Measurements from ENCODE around the gene APBB1IP. TPM values are rescaled to one million over a fixed set of nuclear protein-coding genes. Genes with fewer than 3 reads are reported as not detected.
"Not testable (repeated sequence)": the region's sequence is repeated elsewhere in the genome, so short reads cannot be mapped to it uniquely, and the experiment has no call there.

The APBB1IP gene
- total and polyA plus RNA-seq, 8 donors: 1.8 to 50.0 (median 2.4) TPM

DNA sequence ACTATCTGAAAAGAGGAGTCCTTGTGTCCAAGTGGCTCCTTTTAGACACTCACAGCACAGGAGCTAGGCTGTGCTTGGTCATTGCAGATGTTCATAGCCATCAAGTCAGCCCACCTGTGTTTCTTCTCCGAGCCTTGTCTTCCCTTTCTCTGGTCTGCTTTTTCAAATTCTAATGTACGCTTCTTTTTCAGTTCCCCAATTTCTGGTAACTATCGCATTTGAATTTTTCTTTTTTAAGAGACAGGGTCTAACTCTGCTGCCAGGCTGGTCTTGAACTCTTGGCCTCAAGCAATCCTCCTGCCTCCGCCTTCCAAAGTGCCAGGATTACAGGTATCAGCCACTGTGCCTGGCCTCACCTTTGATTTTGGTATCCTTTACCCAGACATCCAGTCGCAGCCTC is 18.9 kb downstream of the APBB1IP start:
- no peaks in the 10 kb centered on the region for H3K27me3 ChIP-seq
- peaks cover 0 to 35% of the 10 kb centered on the region in 2 donors for H3K4me1 ChIP-seq
- intact Hi-C loops (cut with DNase I): no loop called here
- ATAC-seq: no peak
- no peaks in the 10 kb centered on the region for H3K9me3 ChIP-seq
- TF ChIP-seq, protein P1, sequence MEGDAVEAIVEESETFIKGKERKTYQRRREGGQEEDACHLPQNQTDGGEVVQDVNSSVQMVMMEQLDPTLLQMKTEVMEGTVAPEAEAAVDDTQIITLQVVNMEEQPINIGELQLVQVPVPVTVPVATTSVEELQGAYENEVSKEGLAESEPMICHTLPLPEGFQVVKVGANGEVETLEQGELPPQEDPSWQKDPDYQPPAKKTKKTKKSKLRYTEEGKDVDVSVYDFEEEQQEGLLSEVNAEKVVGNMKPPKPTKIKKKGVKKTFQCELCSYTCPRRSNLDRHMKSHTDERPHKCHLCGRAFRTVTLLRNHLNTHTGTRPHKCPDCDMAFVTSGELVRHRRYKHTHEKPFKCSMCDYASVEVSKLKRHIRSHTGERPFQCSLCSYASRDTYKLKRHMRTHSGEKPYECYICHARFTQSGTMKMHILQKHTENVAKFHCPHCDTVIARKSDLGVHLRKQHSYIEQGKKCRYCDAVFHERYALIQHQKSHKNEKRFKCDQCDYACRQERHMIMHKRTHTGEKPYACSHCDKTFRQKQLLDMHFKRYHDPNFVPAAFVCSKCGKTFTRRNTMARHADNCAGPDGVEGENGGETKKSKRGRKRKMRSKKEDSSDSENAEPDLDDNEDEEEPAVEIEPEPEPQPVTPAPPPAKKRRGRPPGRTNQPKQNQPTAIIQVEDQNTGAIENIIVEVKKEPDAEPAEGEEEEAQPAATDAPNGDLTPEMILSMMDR (IDR thresholded peaks at IDR 0.05): no peak
- H3K36me3 ChIP-seq: no peaks in the 10 kb centered on the region
- H3K4me3 ChIP-seq: no peak overlapping the region
- H3K27ac ChIP-seq: no peak overlapping the region
- DNase-seq: no peak

DNA sequence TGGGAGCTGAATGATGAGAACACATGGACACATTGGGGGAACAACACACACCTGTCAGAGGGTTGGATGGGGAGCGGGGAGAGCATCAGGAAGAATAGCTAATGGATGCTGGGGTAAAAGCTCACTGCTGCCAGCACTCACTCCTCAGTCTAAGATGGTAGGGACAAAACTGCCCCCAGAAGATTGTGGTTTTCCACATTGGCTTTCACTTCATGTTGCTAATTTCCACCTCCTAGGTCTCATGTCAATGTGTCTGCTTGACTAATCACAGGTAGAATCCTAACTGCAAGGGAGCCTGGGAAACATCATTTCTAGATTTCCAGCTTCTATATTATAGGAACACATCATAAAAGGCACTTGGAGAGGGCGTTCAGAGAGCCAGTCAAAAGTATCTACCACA is 22.6 kb downstream of the APBB1IP start:
- no peaks in the 10 kb centered on the region for H3K36me3 ChIP-seq
- H3K27me3 ChIP-seq: no peaks in the 10 kb centered on the region
- no peak overlapping the region for H3K27ac ChIP-seq
- ATAC-seq (no peak), DNase-seq (no peak)
- TF ChIP-seq, protein P1 (IDR thresholded peaks at IDR 0.05): no peak
- intact Hi-C loops (cut with DNase I): no loop called here
- H3K4me1 ChIP-seq: peaks cover 0 to 24% of the 10 kb centered on the region in 2 donors
- no peak overlapping the region for H3K4me3 ChIP-seq
- no peaks in the 10 kb centered on the region for H3K9me3 ChIP-seq

DNA sequence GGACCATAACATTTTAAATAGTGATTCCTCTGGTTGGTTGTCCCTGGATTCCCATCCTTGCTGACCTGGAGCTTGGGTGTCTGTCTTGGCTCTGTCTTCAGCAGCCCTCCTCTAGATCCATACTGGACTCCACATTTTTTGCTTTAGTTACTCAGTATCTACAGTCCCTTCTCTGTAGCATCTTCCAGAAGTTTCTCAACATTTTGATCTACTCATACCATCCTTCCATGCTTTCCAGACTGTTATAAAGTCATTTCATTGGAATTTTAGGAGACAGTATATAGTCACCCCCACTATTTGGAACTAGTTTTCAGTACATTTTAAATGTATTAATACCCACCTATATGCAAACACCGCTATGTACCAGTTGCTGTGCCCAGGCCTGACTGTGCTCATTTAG is 25.8 kb downstream of the APBB1IP start:
- TF ChIP-seq, protein P1 (IDR thresholded peaks at IDR 0.05): no peak
- Histone ChIP-seq H3K4me3 (no peak overlapping the region), H3K4me1 (peaks cover 0 to 20% of the 10 kb centered on the region in 2 donors), H3K27me3 (no peaks in the 10 kb centered on the region), H3K27ac (no peak overlapping the region), H3K9me3 (no peaks in the 10 kb centered on the region), H3K36me3 (peaks cover 0 to 11% of the 10 kb centered on the region in 2 donors)
- no peak for DNase-seq
- ATAC-seq: no peak
- intact Hi-C loops (cut with DNase I): no loop called here

DNA sequence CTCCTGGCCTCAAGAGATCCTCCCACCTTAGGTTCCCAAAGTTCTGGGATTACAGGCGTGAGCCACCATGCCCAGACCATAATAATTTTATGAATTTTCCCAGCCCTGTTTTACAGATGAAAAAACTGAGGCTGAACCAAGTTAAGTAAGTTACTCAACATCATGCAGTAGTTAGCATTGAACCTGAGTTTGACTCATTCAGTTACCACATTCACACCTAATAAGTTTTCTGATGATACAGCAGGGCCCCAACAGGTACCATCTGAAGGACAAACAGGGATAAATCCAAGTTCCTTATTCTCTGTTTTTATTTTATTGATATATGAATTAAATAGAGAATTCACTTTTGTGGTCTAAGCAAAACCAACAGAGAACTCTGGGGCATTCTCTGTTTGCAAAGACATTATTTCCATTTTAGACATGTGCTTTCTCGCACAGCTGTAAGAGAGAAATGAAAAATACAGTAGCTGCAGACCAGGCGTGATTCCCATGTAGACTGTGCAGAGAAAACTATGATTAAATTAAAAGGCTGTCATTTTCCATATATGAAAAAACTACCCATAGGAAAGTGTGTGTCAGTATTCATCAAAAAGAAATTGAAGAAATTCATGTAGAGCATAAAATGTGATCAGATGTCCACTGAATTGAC is 26.6 kb downstream of the APBB1IP start:
- ATAC-seq: no peak
- TF ChIP-seq, protein P1 (IDR thresholded peaks at IDR 0.05): no peak
- Histone ChIP-seq H3K4me3 (no peak overlapping the region), H3K9me3 (no peaks in the 10 kb centered on the region), H3K27ac (no peak overlapping the region), H3K4me1 (peaks cover 0 to 22% of the 10 kb centered on the region in 2 donors), H3K36me3 (peaks cover 0 to 12% of the 10 kb centered on the region in 2 donors), H3K27me3 (no peaks in the 10 kb centered on the region)
- intact Hi-C loops (cut with DNase I): no loop called here
- no peak for DNase-seq

DNA sequence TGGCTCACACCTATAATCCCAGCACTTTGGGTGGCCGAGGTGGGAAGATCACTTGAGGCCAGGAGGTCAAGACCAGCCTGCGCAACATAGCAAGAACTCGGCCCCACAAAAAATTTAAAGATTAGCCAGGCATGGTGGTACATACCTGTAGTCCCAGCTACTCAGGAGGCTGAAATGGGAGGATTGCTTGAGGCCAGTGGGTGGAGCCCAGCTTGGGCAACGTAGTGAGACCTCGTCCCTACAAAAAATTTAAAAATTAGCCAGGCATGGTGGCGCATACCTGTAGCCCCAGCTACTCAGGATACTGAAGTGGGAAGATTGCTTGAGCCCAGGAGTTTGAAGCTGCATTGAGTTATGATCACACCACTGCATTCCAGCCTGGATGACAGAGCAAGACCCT is 28.4 kb downstream of the APBB1IP start:
- peaks cover 0 to 40% of the 10 kb centered on the region in 2 donors for H3K4me1 ChIP-seq
- DNase-seq; H3K4me3 ChIP-seq; H3K9me3 ChIP-seq; ATAC-seq; H3K27ac ChIP-seq; intact Hi-C loops (cut with DNase I); H3K27me3 ChIP-seq: not testable (repeated sequence)
- H3K36me3 ChIP-seq: peaks cover 0 to 19% of the 10 kb centered on the region in 2 donors

DNA sequence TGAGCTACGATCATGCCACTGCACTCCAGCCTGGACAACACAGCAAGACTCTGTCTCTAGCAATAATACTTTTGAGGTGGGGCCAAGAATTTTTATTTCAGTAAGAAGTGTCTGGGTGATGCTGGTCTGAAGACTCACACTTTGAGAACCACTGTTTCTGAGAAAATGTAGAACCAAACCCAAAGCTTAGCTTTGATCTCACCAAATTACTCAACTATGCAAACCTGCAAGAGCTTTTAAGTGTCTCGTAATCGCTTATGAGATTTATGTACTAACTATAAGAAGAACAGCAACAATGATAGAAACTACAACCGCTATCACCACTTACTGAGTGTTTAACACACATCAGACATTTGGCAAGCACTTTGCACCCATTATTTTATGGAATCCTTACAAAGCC is 29.5 kb downstream of the APBB1IP start:
- no peaks in the 10 kb centered on the region for H3K9me3 ChIP-seq
- DNase-seq (no peak), ATAC-seq (no peak)
- no peaks in the 10 kb centered on the region for H3K27me3 ChIP-seq
- peaks cover 0 to 50% of the 10 kb centered on the region in 2 donors for H3K4me1 ChIP-seq
- H3K4me3 ChIP-seq: no peak overlapping the region
- no peak overlapping the region for H3K27ac ChIP-seq
- H3K36me3 ChIP-seq: peaks cover 0 to 19% of the 10 kb centered on the region in 2 donors
- intact Hi-C loops (cut with DNase I): no loop called here
- TF ChIP-seq, protein P1 (IDR thresholded peaks at IDR 0.05): no peak

Measured in left lung (tissue), 10 donors.